Measurements from ENCODE around the gene ALDH1A3.

ALDH1A3 gene

GRCh38 chr15:100885116-100885515 lies 5.5 kb downstream of the ALDH1A3 start:
- no peak for DNase-seq

DNA sequence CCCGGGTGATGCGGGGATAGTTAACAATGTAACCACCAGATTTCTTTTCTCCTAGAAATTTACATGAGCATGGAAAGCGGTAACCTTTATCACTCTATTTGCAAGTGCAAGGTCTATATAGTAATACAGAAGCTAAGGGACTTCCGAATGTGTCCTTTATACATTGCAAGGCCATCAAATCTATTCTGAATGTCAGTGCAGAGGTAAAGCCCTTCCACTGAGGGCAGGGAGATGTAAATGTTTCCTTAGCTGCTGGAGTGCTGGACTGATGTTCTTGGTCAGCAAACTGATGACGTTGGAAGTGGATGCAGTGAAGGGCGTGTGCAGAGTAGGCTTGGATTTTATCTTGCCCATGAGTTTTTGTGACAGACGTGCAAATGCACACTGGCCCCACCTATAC lies 6.2 kb downstream of the ALDH1A3 start:
- DNase-seq, result no peak

- no peak for DNase-seq
These were observed 7.7 kb downstream of the ALDH1A3 start for GRCh38 chr15:100887211-100887913.

GRCh38 chr15:100889385-100890050 lies 9.9 kb downstream of the ALDH1A3 start:
- peak; percentile 10 for DNase-seq

DNA sequence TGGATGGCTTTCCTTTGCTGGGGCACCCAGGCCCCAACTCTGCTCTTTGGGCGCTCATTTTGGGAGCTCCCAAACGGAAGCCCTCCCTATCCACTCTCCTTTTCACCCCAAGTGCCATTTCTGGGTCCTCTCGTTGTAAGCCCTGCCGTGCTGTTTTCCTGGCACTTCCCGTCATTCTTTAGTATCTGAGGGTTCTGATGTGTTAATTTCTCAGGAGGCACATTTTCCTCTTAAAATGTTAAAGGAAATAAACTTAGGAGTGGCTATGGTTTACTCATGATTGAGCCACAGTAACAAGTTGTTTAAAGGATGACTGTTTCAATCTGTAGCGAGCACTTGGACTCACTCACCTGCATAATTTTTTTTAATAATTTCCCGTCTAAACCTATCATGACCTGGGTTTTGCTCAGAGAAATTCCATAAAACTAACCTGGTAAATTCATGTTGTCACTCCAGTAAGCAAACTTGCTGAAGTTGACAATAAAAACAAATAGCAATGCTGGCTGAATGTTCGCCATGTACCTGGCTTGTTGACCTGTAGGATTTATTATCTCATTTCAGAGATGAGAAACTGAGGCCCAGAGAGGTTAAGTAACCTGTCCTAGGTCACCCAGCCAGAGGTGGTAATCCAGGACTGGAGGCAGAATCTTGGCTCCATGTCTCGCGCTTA lies 10.6 kb downstream of the ALDH1A3 start:
- DNase-seq, result no peak

GRCh38 chr15:100890850-100891249 lies 11.2 kb downstream of the ALDH1A3 start:
- DNase-seq, result no peak

DNA sequence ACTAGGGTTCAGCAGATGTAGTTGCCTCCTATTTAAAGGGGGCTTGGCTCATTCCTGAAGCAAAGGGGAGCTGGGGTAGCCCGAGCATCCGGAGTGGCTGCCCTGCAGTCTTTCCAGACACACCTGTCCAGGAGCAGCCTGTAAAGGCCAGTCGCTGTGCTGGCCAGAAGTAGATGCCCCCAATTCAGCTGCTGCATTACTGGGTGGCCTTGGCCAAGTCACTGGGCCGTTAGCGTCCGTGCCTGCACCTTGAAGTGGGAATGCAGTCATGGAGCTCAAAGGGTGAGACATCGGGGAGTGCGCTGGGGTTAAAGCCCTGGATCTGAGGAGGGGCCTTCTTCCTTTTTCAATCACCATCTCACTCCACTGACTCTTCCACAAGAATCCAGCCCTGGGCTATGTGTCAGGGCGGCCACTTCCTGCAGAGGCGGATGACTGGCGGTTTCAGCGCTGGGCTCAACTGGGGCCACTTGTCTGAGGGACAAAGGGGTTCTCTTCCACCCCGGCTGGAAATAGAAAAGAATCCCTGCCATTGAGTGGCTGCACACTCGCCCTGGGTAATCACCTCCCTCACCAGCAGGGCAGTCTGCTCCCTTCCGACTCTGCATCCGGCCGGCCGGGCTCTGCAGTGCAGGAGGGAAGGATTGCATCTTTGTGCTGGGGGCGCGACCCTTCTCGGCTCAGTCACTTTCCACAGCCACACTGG lies 11.8 kb downstream of the ALDH1A3 start:
- no peak for DNase-seq

DNA sequence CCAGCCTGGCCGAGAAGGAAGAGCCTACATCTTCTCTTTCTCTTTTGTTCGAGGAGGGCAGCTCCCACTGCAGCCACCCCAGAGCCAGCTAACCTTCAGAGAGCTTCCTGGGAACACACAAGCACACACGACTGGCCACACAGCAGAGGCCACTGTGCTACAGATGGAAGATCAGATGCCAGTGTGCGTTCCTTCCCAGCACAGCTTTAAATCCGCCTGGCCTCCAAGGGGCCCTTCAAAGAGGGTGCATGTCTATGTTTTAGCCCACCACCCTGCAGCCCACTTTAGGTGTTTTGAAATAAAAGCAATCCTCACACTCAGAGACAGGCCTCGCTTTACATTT lies 12.4 kb downstream of the ALDH1A3 start:
- DNase-seq, result no peak

DNA sequence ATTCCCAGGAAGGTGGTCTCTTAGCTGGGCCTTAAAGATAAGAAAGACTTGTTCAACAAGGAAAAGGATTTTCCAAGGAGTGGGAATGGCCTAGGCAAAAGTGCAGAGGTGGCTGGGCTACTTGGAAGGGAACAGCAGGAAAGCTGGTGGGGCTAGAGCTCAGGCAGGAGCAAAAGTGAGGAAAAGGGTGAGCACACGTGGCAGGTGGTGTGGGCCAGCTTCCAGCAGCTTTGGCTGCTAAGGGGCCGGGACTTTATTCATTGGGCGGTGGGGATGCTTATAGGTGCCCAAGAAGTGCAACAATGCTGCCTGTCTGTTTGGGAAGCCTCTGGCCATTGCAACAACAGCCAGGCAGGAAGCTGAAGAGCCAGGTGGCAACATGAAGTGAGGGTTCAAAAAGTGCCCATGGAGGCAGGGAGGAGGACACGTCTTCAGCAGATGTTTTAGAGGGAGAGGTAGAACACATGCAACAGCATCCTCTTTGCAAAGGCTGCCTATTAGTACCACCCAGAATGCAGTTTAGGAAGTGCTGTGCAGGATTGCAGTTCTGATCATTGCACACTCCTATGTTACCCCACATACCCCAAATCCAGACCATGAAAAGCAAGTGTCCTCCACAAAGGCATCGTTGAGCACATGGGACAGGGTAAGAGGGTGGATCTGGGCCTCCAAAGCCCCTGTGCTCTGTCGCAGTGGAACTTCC lies 13.8 kb downstream of the ALDH1A3 start:
- DNase-seq, result no peak

DNA sequence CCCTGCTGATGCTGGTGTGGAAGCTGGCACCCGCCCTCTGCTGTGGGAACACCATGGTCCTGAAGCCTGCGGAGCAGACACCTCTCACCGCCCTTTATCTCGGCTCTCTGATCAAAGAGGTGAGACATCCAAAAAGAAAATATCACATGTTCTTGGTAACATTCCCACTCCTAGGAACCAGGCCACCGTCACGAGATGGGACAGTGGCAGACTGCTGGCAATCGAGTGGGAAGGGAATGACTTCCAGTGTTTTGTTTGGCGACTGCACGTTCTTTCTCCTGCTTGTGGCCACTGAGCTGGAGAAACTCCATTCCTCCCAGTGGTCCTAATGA lies 14.3 kb downstream of the ALDH1A3 start:
- DNase-seq, result no peak

- DNase-seq, result no peak
These were observed 16.1 kb downstream of the ALDH1A3 start for GRCh38 chr15:100895721-100896120.

DNA sequence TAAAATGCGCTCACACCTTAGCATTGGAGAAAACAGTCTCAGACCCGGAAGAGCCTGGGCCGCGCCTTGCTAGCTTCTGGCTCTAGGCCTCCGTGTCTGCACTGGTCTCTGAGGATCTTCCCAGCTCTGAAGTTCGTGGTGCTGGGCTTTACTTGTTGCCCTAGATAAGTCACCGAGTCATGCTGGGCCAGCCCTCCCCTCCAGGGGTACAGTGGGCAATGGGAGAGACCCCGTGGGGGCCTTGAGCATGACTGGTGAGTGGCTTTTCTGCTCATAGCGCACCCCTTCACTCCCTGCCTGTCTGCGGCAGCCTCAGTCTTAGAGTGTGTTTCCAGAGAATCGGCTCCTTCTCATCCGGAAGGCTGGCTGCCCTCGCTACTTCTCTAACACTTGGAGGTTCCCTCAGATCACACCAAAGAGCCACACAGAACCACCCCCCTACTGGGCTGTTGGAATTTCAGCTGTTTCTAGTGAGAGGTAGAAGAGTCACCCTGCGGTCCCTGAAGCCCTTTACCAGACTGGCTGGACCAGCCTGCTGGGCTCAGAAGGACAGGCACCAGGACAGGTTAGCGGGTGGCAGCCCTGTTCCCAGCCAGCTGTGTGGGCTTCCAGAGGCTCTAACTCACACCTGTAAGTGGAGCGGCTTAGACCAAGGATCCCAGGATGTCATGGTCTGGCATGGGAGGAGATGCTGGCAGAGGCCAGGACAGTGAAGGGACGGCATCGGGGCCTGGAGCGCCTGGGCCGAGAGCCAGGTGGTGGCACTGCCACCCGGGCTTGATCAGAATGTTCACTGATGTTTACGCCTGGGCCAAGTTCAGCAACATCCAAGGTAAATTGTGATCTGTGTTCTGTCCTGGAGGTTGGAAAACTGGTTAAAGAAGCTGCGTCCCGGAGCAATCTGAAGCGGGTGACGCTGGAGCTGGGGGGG lies 17.9 kb downstream of the ALDH1A3 start:
- no peak for DNase-seq

DNA sequence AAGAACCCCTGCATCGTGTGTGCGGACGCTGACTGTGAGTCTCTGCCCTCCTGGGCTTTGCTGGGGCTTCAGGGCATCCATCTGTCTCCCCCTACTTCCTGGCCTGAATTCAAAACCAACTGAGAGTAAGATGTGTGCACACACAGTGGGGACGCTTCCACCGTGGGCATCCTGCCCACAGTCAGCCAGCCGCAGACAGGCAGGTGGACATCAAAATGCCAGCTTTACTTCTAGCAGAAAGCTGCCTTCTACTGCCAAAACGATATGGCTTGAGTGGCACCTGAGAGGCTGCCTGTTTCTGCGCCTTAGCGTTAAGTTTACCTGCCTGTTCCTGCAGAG lies 18.5 kb downstream of the ALDH1A3 start:
- no peak for DNase-seq

- no peak for DNase-seq
These were observed 19.2 kb downstream of the ALDH1A3 start for GRCh38 chr15:100898661-100899462.

GRCh38 chr15:100899601-100900000 lies 20.0 kb downstream of the ALDH1A3 start:
- DNase-seq, result no peak

GRCh38 chr15:100900136-100900794 lies 20.6 kb downstream of the ALDH1A3 start:
- DNase-seq, result no peak

DNA sequence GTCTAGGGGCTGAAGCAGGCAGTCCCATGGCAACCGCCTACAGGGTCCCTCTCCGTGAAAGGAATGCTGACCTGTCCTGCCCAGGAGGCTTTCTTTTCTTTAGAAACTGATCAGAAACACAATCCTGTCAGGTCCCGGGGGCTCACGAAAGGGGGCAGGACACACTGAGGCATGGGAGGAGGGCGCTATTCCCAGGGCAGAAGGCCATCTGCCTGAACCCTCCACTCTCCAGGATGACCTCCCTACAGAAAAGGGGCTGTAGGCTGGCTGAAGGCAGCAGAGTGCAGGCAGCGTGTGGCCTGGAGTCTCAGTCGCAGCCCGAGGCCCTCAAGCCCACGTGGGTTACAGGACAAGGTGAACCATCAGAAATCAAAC lies 21.2 kb downstream of the ALDH1A3 start:
- DNase-seq, result no peak

DNA sequence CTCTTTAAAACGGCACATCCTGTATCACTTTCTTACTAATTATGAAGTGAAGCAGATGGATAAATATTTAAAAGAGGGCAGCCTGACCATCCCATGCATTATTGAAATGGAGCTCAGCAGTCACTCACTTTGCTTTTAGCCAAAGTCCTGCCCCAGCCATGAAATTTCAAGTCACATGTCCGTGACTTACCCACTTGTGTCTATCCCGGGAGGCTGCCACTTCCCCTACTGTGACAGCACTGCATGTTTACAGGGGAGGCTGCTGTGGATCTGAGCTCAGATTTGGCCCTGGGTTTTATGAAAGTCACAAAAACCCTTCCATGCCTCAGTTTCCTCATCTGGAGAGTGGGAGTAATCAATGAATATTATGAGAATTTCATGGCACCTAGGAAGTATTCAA lies 21.7 kb downstream of the ALDH1A3 start:
- no peak for DNase-seq

DNA sequence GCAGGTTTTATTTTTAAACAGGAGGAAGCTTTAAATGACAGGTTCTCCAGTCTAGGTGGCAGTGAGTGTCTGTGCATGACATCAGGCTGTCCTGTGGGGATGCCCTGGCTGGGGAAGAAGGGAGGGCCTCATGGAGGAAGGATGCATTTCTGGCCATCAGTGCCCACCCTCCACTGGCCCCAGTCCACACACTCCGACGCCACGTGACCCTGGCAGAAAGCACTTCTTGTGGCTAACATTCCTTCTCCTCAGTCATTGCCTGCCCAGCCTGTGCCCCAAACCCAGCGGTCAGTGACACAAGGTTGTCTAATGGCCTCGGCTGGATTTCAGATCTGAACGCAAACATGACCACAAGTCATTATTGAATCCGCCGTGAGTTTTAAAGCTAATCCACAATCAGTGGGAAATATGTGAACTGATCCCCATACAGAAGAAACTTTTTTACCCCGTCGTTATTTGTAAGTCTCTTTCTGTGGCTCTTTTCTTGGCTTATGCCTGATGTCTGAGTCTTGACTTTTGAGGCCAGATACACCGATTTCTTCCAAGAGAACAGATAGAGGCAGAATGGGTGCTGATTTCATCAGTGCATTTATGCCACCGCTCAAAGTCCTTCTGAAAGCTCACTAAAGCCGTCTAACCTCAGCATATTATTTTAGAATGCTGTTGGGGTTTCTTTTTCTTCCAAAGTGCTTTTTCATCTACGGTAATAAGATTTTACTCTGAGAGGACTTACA lies 22.2 kb downstream of the ALDH1A3 start:
- DNase-seq, result no peak
